AG04449 (cell line): ENCODE data around the gene NUMB.
"Not testable (repeated sequence)": the region's sequence is repeated elsewhere in the genome, so short reads cannot be mapped to it uniquely, and the experiment has no call there.

Experiments
- CTCF ChIA-PET: fragments of 350-600 bp; formaldehyde crosslinking; extraction: SDS; loops from one replicate; lab custom pipeline; 2021; ENCODE audit warnings: antibody characterized with exemption; lab: Yijun Ruan, JAX
- POLR2A ChIA-PET: fragments of 400-600, 350-600 bp; formaldehyde crosslinking; extraction: SDS; loops from one replicate; lab custom pipeline; 2020; ENCODE audit warnings: antibody characterized with exemption, inconsistent platforms; lab: Yijun Ruan, JAX
- DNase-seq: peaks from one replicate; pipeline ENCODE4 v3.0.0-alpha.2; 2010; ENCODE audit warnings: low read depth, low spot score
- H3K4me3 ChIP-seq: 2 replicates; pipeline ENCODE4 v1.5.1; 2011; ENCODE audit warnings: low read depth, mild to moderate bottlenecking, control low read depth, low read length
- CTCF ChIP-seq: IDR thresholded peaks from one replicate; pipeline ENCODE4 v1.5.1; 2011; ENCODE audit warnings: mild to moderate bottlenecking, moderate library complexity, low read length, control low read depth, inconsistent platforms; ENCODE audit not compliant: insufficient read depth; ENCODE audit errors: missing control alignments

Gene NUMB

GRCh38 chr14:73437206-73437605 is 21.1 kb downstream of the NUMB start:
- no peak overlapping the region for H3K4me3 ChIP-seq
- POLR2A ChIA-PET, result no interaction called here
- CTCF ChIA-PET, result interaction anchor here (1.4 kb wide), 1 partner anchor 142 kb away, joined by 4 read pairs; no protein-coding TSS in a partner anchor
- TF ChIP-seq CTCF, result no peak
- DNase-seq, result no peak

- H3K4me3 ChIP-seq, result no peak overlapping the region
- ChIA-PET CTCF (interaction anchor here (0.5 kb wide), 1 partner anchor 30 kb away, joined by 3 read pairs; no protein-coding TSS in a partner anchor), POLR2A (no interaction called here)
- no peak for DNase-seq
- TF ChIP-seq CTCF, result no peak
Observed at GRCh38 chr14:73432124-73432523, 26.2 kb downstream of the NUMB start.

GRCh38 chr14:73428353-73428824 is 30.0 kb downstream of the NUMB start:
- POLR2A ChIA-PET, result no interaction called here
- DNase-seq, result no peak
- CTCF ChIA-PET, result no interaction called here
- no peak for TF ChIP-seq CTCF
- no peak overlapping the region for H3K4me3 ChIP-seq

- TF ChIP-seq CTCF, result no peak
- ChIA-PET POLR2A (no interaction called here), CTCF (no interaction called here)
- no peak overlapping the region for H3K4me3 ChIP-seq
- DNase-seq, result no peak
Observed at GRCh38 chr14:73427516-73428264, 30.7 kb downstream of the NUMB start.

GRCh38 chr14:73426877-73427276 is 31.5 kb downstream of the NUMB start:
- no peak for TF ChIP-seq CTCF
- ChIA-PET POLR2A (no interaction called here), CTCF (no interaction called here)
- DNase-seq, result no peak
- H3K4me3 ChIP-seq, result no peak overlapping the region

GRCh38 chr14:73424453-73424852 is 33.9 kb downstream of the NUMB start:
- ChIA-PET CTCF (no interaction called here), POLR2A (no interaction called here)
- DNase-seq, result no peak
- no peak for TF ChIP-seq CTCF
- no peak overlapping the region for H3K4me3 ChIP-seq

GRCh38 chr14:73423092-73423491 is 35.3 kb downstream of the NUMB start:
- DNase-seq, POLR2A ChIA-PET, H3K4me3 ChIP-seq: not testable (repeated sequence)
- CTCF ChIA-PET, result interaction anchor here (1.1 kb wide), 1 partner anchor 86 kb away, joined by 3 read pairs; no protein-coding TSS in a partner anchor
